AML-193 (cell line): ENCODE results near the gene GPBP1.
A peak's percentile ranks its signal among the peaks of the same experiment; 100 is the strongest.
"Not testable (repeated sequence)": the region's sequence is repeated elsewhere in the genome, so short reads cannot be mapped to it uniquely, and the experiment has no call there.

ENCODE experiments used
- DNase-seq, 2 experiments: peaks; one replicate each; lab custom pipeline; 2025; lab: John Stamatoyannopoulos, UW

The GPBP1 gene

DNA sequence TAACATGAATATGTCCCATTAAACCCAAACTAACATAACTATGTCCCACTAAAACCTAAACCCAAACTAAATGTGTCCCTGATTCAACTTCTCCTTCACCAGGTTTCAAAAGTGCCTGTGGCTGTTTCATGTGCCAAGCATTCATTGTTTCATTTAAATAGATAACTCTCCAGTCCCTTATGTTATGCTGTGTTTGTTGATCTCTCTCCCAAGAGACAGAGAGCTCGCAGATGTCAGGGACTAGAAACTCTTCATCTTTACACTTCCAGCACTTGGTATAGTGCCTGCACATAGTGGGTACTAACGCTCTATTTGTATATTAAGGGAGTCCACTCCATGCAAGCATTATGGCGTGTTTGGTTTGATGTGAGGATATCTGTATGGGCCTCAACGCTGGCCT, 118.0 kb downstream of the GPBP1 start:
- DNase-seq: no peak

DNA sequence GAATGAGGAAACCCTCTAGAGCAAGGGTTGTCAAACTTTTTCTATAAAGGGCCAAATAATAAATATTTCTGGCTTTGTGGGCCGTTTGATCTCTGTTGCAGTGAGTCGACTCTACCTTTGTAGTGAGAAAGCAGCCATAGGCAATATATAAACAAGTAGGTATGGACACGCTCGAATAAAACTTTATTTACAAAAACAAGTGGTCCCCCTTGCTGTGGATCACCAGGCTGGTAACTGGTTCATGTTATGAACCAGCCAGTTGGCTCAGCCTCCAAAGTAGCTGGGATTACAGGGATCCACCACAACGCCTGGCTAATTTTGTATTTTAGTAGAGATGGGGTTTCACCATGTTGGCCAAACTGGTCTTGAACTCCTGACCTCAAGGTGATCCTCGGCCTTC, 118.5 kb downstream of the GPBP1 start:
- DNase-seq: no peak

DNA sequence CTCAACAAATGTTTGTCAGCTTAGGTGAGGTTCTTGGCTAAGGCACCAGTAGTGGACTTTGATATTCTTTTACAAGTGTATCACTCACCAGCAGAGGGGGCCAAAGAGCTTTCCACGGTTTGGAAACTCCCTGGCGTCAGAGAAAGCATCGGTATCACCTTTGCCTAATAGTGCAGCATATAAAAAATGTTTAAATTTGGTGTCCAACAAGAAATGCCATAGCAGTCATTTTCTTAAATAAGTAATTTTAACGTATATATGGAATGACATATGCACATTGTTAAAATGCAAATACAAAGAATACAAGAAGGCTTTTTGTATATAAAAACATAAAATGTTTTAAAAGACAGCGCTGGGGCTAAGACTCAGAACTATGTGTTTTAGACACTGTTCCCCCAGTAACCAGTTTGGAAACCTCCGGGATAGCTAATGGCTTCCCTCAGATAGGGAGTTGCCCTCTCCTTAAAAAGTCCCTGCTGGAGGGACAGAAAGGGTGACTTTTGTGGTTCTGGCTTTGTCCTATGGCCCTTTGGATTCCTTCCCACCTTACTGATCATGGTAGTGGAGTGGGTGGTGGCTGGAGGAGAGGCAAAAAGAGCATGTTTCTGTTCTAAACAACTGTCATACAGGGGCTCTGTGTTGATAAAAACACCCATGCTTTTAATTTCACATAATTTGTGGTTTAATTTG, 124.6 kb downstream of the GPBP1 start:
- peak; percentile 59 to 68 for DNase-seq

DNA sequence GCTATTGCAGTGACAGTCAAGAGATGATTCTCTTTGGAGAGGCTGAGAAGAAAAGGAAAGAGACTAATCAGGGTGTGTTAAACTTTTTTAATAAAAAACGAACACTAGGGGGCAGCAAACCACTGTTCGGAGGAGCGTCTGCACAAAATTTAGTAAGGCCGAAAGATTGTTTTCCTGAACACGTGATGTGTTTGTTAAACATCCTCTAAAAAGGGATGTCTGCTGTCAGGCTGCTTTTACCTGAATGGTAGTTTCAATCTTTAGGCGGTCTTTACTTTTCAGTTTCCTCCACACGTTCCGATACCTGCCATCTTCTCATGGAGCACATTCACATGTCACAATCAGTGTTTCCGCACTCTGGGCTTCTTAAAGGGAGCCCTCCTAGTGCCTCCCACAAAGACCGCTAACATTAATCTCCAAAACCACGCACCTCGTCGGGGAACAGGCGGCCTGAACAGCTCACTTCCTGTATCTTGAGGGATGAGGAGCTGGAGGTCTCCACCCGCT, 125.2 kb downstream of the GPBP1 start:
- DNase-seq: peak; percentile 49 to 61

DNA sequence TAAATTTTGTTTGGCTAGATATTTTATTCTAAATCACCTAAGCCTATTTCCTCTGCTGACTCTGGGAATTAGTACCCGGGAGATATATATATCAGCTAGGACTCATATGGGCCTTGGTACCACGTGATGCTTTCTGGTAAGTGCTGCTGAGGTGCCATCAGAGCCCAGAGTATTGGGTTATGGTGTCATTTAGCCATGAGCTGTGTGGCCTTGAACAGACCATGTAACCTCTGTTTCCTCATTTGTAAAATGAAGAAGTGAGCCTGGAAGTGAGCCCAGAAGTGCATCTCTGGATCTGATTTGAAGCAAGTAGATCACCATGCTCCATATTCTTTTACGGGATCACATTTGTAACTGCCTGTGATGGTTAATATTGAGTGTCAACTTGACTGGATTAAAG, 126.1 kb downstream of the GPBP1 start:
- DNase-seq: peak in 1 of 2 experiments; percentile 11

DNA sequence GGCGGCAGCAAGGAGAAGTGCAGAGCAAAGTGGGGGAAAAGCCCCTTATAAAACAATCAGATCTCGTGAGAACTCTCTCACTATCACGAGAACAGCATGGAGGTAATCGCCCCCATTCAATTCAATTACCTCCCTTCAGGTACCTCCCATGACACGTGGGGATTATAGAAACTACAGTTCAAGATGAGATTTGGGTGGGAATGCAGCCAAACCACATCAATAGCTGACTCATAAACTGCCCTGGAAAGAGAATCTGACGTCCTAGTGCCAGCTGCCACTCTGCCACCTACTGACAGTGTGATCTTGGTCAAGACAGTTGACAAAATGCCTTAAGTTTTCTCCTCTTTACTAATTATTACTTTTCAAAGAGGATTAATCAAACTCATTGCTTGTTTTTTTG, 128.3 kb downstream of the GPBP1 start:
- DNase-seq: no peak

DNA sequence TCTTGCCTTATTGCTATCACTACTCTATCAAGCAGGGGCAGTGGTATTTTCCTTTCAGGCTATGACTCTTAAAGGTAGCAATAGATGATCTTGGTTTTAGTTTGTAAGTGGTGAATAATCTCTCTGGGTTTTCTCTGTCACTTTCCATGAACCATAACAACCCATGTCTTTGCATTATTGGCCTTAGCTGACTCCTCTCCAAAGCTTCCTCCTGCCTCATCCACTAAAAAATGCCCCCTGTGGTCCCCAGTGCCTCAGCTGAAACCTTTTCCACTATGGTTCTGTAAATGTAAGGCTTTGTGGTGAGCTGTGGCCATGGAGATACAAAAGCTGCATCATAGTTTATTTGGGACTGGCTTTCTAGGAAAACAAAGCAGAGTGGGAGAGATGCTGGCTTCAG, 128.8 kb downstream of the GPBP1 start:
- DNase-seq: no peak

DNA sequence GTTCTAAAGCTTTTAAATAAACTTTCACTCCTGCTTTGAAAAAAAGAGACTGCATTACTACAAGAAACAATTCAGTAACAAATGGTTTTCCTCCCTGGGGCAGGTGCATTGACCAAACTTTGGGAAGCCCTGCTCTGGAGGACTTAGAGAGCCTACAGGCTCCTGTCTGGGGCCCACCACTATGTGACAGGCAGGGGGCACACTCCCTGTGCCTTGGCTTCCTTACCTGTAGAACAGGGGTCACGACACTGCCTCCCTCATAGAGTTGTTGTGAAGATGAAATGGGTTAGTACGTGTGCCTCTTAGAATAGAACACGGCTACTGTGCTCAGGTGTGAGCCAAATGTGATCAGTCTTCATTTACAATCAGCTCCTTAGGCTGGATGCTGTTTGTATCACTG, 130.1 kb downstream of the GPBP1 start:
- DNase-seq: no peak

DNA sequence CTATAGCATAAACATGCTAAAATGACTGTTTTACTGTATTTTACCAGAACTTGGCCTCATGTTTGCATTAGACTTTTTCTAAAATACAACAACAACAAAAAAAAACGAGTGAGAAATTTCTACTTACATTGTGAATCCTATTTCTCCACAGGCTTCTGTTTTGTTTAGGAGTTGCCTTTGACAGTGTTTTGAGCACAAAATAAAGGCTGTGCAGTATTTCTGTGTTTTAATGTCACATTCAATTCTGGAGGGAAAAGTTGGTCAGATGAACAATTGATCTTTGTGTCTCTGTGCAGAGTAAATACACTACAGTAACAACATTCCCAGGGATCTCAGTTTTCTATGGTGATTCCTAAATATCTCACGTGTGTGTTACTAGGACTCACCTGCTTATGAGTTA, 131.1 kb downstream of the GPBP1 start:
- no peak for DNase-seq

DNA sequence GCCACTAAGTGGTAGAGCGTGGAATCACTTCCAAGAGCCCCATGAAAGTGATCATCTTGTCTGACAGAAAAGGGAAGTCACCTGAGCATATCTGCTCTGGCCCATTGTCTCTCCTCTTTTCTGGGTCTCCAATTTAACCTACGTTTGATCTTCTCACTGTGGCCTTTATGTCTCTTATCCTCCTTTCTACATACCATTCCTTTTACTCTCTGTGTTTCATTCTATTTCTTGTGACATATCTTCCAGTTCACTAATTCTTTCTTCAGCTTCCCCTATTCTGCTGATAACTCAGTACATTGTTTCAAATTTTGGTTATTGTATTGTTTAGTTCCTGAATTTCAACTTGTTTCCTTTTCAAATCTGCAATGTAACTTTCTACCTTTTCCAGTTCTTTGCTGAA, 132.5 kb downstream of the GPBP1 start:
- no peak for DNase-seq

DNA sequence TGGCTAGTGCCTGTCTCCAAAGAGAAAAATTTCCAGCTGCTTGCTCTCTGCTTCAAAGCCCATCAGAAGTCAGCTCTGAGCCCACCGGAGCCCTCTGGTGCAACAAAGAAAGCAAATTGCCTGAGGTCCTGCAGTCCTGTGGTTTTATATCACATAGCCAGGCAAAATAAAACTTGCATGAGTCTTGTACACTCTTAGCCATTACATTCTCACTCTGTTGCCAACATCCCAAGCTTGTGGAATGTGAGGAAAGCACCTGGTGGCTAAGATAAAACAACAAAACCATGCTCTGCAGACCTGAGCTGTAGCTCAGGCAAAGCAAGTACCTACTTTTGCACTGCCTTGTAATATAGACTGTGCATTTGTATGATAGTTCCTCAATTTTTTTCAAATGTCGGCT, 133.7 kb downstream of the GPBP1 start:
- no peak for DNase-seq

DNA sequence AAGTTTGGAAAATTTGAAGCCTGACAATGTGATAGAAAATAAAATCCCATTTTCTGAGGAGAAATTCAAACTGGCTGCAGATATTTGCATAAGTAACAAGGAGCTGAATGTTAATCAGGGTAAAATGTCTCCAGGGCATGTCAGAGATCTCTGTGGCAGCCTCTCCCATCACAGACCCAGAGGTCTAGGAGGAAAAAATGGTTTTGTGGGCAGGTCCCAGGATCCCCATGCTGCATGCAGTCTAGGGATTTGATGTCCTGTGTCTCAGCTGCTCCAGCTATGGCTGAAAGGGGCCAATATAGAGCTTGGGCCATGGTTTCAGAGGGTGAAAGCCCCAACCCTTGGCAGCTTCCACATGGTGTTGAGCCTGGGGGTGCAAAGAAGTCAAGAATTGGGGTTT, 135.2 kb downstream of the GPBP1 start:
- DNase-seq: not testable (repeated sequence)

DNA sequence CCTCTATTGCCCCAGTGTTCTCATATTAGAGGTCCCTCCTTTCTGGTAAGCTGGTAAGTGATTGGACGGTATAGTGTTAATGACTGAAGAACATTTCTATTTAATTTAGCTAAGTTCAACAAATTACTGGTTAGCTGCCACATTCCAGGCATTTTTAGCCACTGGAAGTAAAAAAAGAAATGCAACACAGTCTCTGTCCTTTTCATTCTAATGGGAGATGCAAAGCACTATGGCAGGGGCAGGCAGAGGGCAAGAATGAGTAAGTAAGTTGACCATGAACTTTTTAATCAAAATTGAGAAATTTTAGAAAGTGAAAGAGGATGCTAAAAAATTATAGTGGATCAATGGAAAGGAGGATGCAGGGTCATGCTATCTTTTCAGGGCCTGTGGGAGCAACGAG, 137.4 kb downstream of the GPBP1 start:
- DNase-seq: no peak

DNA sequence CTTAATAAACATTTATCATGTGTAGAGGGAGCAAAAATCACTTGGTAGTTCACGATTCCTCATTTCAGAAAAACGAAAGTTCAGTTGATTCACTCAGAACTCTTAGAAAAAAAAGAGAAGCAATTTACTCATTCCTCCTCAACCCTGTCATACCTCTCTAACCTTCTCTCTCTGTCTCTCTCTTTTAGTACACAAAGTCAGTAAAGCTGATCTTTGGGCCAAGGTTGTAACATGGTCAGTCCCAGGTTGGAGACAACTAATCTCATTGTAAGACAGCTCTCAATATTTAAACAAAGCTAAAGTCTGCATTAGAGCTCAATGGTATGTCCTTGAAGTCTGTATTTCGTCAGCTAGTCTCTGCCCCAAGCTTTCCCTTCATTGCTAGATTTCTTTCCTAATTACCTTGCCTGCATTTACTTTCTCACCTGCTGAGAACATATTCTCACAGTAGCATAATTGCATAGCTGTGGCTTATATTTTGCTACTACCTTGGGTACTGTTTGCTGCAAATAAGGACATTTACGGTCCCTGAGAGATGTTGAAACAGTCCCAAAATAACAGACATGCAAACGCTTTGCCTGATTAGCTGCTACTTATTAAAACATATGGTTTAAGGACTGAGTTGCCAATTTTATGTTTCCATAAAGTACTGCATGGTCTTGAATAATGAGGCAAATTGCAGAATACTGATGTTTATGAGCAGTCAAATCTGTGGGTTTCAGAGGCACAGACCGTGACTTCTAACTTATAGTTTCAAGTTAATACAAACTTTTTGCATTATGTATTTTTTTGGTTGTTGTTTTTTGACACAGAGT, 138.3 kb downstream of the GPBP1 start:
- DNase-seq: no peak

DNA sequence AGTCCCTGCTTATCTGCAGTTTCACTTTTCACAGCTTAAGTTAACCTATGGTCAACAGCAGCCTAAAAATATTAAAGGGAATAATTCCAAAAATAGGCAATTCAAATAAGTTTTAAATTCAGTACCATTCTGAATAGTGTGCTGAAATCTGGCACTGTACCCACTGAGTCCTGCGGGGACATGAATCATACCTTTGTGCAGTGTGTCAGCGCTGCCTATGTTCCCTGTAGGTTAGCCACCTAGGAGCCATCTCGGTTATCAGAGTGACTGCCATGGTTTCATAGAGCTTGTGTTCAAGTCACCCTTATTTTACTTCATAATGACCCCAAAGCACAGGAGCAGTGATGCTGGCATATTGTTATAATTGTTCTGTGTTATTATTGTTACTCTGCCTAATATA, 139.9 kb downstream of the GPBP1 start:
- no peak for DNase-seq
